Measurements from ENCODE around the gene LMBR1. TPM values are rescaled to one million over a fixed set of nuclear protein-coding genes. Genes with fewer than 3 reads are reported as not detected.

The LMBR1 gene
- total and polyA plus RNA-seq, 2 of the 13 experiments (the other 11 are each of a cell fraction or from before 2014, with no cell fraction given): 20.9 to 39.6 TPM

- no peaks in the 10 kb centered on the region for H3K4me1 ChIP-seq (ENCODE audit: insufficient read depth, low read length)
- H3K9me3 ChIP-seq (ENCODE audit: low read length): no peaks in the 10 kb centered on the region
- no peaks in the 10 kb centered on the region for H3K79me2 ChIP-seq (ENCODE audit: insufficient read depth, low read length)
- FAIRE-seq (no peak), ATAC-seq (no peak), DNase-seq (ENCODE audit: low spot score) (no peak)
- no TSS peak for BruUV-seq (replicated peaks)
- in situ Hi-C loops (cut with HindIII; ENCODE audit: extremely low pct_ligation_motif_present, low pct_unique_long_range_greater_than_20kb): loop anchor here (10.0 kb wide), 1 partner anchor 109 kb away; no protein-coding TSS in a partner anchor
- H4K20me1 ChIP-seq (ENCODE audit: insufficient read depth, low read length): no peaks in the 10 kb centered on the region
- no peak overlapping the region for H3K4me2 ChIP-seq (ENCODE audit: low read depth, low read length)
- WGBS (ENCODE audit: low lambda C conversion rate): 57% methylated on average over 4 of the region's 4 CpGs
- POLR2A ChIA-PET: no interaction called here
- CTCF ChIA-PET (ENCODE audit: low intra/inter-chr PET ratio, low total read pairs): no interaction called here
- TF ChIP-seq ZNF354B (CRISPR knock-in tag; IDR thresholded peaks at IDR 0.05) (no peak), ZKSCAN1 (IDR thresholded peaks at IDR 0.05; ENCODE audit: low read length) (peak; percentile 71; the same call in 1 of the 2 replicates), ADNP (CRISPR knock-in tag; IDR thresholded peaks at IDR 0.05) (no peak), ZNF326 (CRISPR knock-in tag; IDR thresholded peaks at IDR 0.05; ENCODE audit: borderline replicate concordance) (no peak)
- intact Hi-C loops (cut with micrococcal nuclease; ENCODE audit: unreplicated experiment): no loop called here
- H3K4me3 ChIP-seq (replicated peaks in 1 of 3; ENCODE audit: insufficient read depth in 1 of 3, low read depth in 2 of 3, low read length in 3 of 3): no peak overlapping the region
- no peaks in the 10 kb centered on the region for H3K36me3 ChIP-seq (replicated peaks in 1 of 2; ENCODE audit: control insufficient read depth in 1 of 2, insufficient read depth in 2 of 2, low read length in 2 of 2)
- no peaks in the 10 kb centered on the region for H3K27me3 ChIP-seq (ENCODE audit: control insufficient read depth in 1 of 2, insufficient read depth in 2 of 2, low read length in 2 of 2)
- no peak overlapping the region for H2AFZ ChIP-seq (ENCODE audit: low read length)
- no peak overlapping the region for H3K9ac ChIP-seq (ENCODE audit: insufficient read depth, low read depth, low read length)
- no peak overlapping the region for H3K27ac ChIP-seq (ENCODE audit: extremely low read length, insufficient read depth, low read length)
These were observed 237.0 kb downstream of the LMBR1 start for GRCh38 chr7:156655983-156656382.

GRCh38 chr7:156655251-156655650 is 237.7 kb downstream of the LMBR1 start:
- ATAC-seq: no peak
- TF ChIP-seq ZNF816 (CRISPR knock-in tag; IDR thresholded peaks at IDR 0.05; ENCODE audit: borderline replicate concordance): no peak
- TF ChIP-seq IRF9 (CRISPR knock-in tag; IDR thresholded peaks at IDR 0.05; ENCODE audit: borderline replicate concordance): no peak
- TF ChIP-seq TEF (CRISPR knock-in tag; IDR thresholded peaks at IDR 0.05): no peak
- TF ChIP-seq NR0B2 (CRISPR knock-in tag; IDR thresholded peaks at IDR 0.05): no peak
- no peak for TF ChIP-seq ATF3 (CRISPR knock-in tag; IDR thresholded peaks at IDR 0.05)
- TF ChIP-seq SRF (IDR thresholded peaks at IDR 0.05; ENCODE audit: low read depth, low read length): no peak

More at GRCh38 chr7:156655251-156655650, 237.7 kb downstream of the LMBR1 start:
- no peak for DNase-seq (ENCODE audit: low spot score)
- WGBS (ENCODE audit: low lambda C conversion rate): 80% methylated on average over 6 of the region's 6 CpGs
- Histone ChIP-seq H4K20me1 (ENCODE audit: insufficient read depth, low read length) (no peaks in the 10 kb centered on the region), H3K4me3 (replicated peaks in 1 of 3; ENCODE audit: insufficient read depth in 1 of 3, low read depth in 2 of 3, low read length in 3 of 3) (no peak overlapping the region), H3K79me2 (ENCODE audit: insufficient read depth, low read length) (no peaks in the 10 kb centered on the region), H3K27ac (ENCODE audit: extremely low read length, insufficient read depth, low read length) (no peak overlapping the region), H3K4me2 (ENCODE audit: low read depth, low read length) (no peak overlapping the region), H3K4me1 (ENCODE audit: insufficient read depth, low read length) (0 out of 2 replicates have a peak, but pooled peaks cover 2% of the 10 kb centered on the region), H3K9me3 (ENCODE audit: low read length) (no peaks in the 10 kb centered on the region), H3K36me3 (replicated peaks in 1 of 2; ENCODE audit: control insufficient read depth in 1 of 2, insufficient read depth in 2 of 2, low read length in 2 of 2) (no peaks in the 10 kb centered on the region), H3K27me3 (ENCODE audit: control insufficient read depth in 1 of 2, insufficient read depth in 2 of 2, low read length in 2 of 2) (no peaks in the 10 kb centered on the region), H3K9ac (ENCODE audit: insufficient read depth, low read depth, low read length) (no peak overlapping the region), H2AFZ (ENCODE audit: low read length) (no peak overlapping the region)
- no peak for FAIRE-seq
- intact Hi-C loops (cut with micrococcal nuclease; ENCODE audit: unreplicated experiment): no loop called here
- no TSS peak for BruUV-seq (replicated peaks)
- in situ Hi-C loops (cut with HindIII; ENCODE audit: extremely low pct_ligation_motif_present, low pct_unique_long_range_greater_than_20kb): loop anchor here (10.0 kb wide), 1 partner anchor 110 kb away; no protein-coding TSS in a partner anchor
- POLR2A ChIA-PET: no interaction called here
- CTCF ChIA-PET (ENCODE audit: low intra/inter-chr PET ratio, low total read pairs): no interaction called here

All from HepG2 (cell line).